GM19397 (cell line): ENCODE data around the gene CD79A.

Source experiments
- ATAC-seq: cut with Tn5 transposase; IDR thresholded peaks from one replicate; pipeline ENCODE4 v1.9.1; 2021; ENCODE audit warnings: mild to moderate bottlenecking, moderate library complexity; ENCODE audit not compliant: unreplicated experiment

CD79A gene

DNA sequence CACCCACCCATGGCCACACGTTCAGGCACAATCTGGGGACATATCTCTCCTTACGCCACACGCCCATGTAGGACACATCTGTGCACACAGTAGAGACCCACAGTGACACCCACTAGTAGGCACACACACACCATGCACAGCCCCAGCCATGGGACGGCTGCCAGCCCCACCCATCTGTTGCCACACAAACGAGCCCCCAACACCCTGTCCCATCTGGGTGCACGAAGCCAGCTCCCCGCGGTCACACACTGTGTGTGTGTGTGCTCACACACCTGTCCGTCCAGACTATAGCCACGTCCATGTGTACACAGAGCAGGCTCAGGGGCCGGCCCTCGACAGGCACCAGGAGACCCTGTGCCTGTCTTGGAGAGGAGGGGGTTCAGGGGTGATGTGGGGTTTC lies 40.6 kb downstream of the CD79A start:
- ATAC-seq: no peak

DNA sequence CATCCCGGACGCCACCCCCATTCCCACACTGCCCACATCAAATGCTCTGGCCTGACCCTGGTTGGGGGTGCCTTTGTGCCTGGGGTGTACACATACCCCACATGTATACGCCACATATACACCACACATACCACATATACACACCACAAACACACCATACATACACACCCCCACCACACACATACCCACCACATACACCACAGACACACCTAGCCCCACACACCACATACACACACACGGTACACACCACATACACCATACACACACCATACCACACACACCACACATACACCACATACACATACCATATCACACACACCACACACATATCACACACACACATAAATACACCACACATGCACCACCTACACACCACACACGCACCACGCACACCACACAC lies 41.0 kb downstream of the CD79A start:
- ATAC-seq: no peak

DNA sequence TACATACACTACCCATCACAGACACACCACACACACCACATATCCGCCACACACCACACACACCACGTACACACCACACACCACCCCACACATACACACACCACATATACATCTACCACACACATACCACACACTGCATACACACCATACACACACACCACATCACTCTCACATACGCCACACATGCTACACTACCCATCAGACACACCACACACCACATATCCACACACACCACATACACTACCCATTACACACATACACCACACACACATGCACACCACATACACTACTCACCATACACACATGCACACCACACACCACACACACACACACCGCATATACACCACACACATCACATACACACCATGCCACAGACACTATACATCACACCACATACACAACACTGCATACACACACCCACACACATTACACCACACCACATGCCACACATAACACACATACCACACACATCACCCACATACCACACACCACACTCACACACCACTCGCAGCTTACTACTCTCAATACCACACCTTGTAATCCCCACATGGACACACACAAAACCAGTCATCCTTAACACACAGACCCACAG lies 41.7 kb downstream of the CD79A start:
- no peak for ATAC-seq

DNA sequence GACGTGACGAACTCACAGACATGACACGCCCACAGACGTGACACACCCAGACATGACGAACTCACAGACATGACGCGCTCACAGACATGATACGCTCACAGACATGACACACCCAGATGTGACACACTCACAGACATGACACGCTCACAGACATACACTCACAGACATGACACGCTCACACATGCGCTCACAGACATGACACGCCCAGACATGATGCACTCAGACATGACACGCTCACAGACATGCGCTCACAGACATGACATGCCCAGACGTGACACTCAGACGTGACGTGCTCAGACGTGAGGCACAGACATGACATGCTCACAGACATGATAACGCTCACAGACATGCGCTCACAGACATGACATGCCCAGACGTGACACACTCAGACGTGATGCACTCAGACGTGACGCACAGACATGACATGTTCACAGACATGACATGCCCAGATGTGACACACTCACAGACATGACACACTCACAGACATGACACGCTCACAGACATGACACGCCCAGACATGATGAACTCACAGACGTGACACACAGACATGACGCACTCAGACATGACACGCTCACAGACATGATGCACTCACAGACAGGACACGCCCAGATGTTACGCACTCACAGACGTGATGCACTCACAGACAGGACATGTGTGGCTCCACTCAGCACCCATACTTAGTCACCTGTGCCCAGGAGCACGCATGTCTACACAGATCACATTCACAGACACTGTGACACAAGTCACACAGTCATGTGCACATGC lies 43.1 kb downstream of the CD79A start:
- no peak for ATAC-seq

DNA sequence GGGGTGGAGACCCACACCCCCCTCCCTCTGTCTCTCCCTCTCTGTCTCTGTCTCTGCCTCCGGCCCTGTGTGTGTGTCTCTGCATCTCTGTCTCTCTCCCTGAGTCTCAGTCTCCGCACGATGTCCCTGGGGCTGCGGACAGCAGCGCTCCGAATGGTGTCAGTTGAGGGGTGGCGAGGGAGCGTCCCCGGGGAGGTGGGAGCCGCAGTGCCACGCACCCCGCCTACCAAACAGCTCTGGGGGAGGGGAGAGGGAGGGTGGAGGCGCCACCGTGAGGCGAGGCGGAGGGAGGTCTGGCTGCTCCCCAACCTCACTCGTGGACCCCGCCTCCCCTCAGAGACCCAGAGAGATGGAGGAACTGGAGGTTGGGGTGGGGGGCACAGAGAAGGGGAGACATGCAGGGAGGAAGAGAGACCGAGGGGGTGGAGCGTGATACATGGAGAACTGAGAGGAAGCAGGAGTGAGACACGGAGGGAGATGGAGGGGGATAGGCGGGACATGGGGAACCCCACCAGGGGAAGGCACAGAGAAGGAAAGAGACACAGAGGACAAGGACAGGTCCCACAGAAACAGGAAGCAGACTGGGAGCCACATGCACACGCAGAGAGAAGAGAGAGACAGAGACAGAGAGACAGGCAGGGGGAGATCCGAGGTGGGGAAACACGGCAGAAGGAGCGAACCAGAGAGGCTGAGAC lies 44.0 kb downstream of the CD79A start:
- no peak for ATAC-seq

DNA sequence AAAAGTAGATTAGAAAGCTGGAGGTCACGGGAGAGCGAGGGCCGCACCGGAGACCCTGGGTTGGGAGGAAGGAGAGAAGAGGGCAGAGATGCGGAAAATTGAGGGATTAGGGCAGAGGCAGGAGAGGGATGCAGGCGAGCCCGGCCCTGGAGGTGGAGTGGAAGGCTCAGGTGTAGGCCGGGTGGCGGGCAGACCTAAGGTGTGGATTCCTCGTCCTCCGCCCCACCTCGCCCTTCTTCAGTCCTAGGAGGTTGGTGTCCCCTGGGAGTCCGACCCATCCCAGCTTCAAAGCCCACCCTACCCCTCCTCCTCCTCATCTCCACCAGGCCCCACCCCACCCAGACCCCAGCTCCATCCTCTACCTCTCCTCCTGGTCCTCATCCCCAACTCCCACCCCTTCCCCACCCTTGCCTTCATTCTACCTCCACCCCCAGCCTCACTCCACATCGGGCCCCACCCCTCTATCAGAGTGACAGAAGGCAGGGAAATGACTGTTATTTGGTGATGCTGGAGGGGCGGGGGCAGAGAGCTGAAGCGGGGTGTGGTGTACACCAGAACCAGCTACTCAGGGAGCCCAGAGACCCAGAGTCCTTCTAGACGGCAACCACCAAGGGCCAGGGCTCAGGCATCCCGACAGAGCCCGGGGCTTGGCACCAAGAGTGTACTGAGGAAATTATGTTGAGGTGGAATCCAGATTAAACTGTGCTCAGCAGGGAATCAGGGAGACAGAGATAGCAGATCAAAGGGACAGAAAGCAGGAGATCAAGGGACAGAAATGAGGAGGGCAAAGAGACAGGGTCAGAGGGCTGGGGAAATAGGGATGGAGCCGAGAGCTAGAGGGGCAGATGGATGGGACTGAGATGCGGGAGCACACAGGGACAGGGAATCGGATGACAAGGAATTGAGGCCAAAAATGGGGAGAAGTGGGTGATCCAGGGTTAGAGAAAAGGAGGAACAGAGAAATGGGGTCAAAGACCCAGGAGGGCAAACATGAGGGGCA lies 44.8 kb downstream of the CD79A start:
- ATAC-seq: no peak

DNA sequence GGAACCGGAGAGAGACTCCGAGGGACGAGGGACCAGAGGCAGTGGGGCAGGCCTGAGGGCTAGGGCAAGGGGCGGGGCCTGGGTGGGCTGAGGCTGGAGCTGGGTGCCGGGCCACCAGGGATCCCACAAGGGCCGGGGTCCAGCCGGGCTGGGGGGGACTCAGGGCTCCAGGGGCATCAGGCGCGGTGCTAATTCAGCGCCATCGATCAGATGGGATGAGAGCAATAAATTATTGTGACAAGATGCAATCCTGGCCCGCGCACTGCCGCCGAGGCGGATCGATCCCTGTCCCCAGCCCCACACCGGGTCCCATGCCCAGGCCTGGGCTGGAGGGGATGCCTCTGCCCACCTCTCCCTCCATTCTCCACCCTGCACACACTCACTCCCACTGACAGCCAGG lies 45.5 kb downstream of the CD79A start:
- no peak for ATAC-seq

DNA sequence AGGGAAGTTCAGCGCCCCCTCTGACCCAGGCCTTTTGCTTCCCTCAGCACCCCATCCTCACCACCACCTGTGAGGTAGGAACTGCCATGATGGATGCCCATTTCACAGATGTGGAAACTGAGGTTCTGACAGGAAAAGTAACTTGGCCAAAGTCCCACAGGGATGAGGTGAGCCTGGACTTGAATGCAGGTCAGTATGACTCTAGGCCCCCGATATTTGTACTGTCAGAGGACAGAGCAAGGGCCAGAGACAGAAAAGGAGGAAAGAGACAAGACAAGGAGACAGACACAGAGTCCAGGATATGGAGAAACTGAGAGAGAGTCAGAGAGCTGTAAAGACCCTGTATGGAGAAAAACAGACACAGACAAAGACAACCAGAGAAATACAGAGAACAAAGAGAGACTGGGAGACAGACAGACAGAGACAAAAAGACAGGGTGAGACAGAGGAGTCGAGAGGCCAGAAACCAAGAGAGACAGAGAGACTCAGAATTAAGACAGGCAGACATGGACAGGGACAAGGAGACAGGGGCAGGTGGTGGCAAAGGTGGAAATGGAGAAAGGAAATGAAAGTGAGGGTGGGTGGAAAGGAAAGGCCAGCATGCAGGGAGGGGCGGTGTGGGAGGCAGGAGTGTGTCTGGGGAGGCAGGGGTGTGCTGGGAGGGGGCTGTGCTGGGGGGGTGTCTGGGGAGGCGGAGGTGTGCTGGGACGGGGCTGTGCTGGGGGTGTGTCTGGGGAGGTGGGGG lies 46.1 kb downstream of the CD79A start:
- no peak for ATAC-seq

DNA sequence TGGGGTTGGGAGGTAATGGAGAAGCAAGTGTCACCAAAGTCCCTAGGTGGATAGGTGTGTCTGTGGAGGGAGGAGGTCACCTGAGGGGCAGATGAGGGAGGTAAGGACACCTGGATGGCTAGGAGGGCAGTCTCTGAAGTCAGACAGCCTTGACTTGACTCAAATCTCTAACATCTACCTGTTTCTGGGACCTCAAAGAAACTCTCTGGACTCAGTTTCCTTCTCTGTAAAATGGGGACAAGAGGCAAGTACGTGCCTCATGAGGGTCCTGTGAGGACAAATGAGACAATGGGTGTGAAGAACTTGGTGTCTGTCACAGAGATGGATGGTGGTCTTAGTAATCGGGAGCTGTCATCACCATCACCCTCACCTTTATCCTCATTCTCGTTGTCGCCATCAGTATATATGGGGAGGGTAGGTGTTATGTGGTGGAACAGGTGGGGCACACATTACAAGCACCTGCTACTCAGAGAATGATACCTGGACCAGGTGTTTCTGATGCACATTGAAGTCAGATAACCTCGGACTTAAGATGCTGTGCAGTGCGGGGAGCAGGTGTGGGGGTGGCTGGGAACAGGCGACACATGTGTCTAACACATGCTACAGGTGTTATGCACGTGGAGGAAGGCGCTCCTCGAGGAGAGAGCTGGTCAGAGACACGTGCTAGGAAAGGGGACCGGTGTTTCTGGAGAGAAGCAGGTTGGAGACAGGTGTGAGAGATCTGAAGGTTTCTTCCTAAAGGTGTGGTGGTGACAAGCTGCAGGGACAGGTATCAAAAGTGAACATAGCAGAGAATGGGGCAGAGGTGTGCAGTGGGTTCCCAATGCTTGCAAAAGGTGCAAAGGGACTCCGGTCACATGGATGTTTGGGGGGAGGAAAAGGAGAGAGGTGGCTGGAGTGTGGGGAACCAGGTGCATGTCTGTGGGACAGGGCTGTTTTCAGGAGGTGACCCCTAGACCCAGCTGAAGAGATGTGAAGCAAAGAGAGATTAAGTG lies 47.4 kb downstream of the CD79A start:
- ATAC-seq: no peak

DNA sequence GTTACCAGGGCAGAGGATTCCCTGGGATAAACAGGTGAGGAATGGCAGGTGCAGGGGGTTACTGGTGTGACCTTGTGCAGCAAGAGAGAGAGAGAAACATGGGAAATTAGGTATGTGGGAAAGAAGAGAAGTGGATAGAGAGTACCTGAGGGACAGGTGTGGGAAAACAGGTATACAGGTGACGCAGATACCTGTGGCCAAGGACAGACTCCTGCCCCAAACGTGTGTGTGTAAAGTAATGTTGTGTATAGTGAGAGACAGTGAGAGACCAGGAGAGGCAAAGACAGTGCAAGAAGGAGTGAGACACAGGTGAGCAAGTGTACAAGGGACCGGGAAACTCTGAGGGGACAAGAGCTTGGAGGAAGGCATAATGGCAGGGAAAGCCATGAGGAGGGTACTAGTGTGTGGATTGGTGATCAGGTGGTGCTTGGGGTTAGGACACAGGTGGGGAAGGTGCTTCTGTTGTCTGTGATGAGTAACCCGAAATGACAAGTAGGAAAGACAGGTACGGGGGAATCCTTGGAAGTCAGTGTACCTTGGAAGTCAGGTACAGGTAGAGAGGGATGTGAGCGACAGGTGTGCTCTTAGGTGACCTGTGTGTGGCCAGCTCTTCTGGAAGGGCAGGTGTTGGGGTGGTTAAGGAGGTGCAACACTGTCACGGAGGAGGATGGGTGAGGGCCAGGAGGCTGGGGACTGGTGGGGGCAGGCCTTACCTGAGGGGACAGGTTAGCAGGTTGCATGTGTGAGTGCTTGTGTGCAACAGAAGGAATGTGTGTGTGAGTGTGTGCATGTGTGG lies 48.3 kb downstream of the CD79A start:
- no peak for ATAC-seq

DNA sequence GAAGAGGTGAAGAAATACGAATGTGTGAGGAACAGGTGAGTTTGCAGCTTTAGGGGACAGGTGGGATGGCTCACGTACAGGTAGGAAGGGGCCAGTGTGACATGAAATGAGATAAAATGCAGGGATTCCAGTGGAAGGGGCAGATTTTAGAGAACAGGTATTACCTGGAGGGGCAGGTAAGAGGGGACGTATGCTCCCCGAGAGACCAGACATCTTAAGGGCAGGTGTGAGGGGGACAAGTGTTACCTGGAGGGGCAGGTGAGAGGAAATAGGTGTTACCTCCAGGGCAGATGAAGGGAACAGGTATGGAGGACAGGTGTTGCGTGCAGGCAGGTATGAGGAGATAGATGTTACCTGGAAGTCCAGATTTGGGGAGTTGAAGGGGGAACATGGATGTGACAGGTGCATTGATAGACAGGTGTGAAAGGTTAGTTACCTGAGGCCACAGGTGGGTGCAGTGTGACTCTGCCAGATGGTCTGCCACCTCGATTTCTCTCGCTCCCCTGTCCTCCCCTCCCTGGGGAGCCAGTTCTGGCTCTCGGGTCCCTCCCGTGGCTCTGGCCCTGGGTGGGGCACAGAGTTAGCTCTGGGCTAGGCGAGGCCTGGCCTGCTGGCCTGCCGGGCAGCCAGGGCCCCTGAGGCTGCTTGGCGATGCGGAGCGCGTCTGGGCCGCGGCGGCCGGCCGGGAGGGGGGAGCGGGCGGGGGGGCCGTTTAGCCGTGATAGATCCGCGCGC lies 49.1 kb downstream of the CD79A start:
- ATAC-seq: no peak

DNA sequence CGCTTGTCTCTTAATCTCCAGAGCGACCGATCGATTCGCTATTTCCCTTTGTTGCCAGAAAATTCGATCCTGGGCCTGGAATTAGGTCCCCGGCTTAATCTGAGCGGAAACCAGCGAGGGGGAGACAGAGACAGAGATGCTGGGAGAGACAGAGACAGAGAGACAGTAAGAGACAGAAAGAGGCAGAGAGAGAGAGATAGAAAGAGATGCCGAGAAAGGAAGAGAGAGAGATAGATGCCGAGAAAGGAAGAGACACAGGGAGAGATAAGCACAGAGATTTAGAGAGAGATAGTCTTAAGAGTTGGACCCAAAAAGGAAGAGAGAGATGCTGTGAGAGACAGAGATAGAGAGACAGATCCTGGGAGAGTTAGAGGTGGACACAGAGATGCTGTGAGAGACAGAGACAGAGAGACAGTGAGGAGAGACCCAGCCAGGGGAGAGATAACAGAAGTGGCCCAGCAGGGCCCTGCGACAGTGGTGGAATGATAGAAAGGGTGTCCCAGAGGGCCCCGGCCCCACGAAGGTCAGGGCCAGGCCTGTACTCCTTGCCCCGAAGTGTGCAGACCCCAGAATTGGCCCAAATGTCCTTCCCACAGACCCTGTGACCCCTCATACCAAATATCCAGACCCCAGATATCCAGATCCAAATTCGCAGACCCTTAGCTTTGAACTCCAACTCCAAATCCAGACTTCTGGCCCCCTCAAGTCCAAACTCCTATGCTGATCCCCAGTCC lies 49.9 kb downstream of the CD79A start:
- no peak for ATAC-seq

DNA sequence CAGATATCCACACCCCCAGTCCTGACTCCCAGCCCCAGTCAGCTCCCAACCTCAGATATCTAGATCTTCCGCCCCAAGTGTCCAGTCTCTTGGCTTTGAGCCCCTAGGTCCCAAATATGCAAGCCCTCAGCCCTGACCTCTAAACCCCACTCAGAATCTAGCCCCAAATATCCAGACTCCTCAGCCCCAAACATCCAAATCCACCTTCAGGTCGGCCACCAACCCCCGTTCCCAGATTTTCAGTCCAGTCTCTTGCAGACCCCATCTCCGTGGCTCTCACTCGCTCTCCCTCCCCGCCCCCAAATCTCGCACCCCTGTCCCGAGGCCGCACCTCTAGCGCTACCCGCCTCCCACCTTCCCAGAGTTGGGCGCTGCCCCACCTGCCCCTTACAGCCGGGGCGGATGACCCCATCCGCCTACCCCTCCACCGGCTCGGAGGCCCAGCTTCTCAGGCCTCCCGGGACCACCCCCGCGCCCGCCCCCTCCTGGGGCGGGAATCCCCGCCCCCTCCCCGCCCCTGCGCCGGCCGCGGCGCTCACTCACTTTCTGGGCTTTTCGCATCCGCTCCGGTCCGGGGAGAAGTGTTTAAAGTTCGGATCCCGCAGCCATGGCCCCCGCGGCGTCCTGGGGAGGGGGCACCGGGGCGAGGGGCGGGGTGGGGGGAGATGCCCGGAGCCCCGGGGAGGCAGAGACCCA lies 50.6 kb downstream of the CD79A start:
- ATAC-seq: no peak

DNA sequence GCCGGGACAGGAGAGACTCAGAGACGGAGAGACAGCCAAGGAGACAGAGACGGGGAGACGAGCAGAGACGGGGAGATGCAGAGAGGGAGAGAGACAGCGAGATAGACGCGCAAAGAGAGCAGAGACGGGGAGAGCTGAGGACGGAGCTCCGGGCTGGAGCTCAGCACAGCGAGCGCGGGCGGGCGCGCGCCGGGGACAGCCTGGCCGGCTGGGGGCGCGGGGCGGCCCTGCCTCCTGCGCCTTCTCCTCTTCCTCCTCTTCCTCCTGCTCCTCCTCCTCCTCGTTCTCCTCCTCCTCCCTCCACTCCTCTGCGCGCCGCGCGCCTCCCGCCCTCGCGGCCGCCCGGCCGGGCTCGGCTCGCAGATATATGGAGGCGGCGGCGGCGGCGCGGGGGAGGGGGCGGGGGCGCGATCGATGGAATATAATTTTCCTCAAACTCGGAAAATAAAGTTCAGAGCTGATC lies 51.2 kb downstream of the CD79A start, which contains the start of gene ERFL:
Gene ERFL (minus strand): TSS at position 229 of the 463 bp plus-strand sequence. CDS start 15,530 bp downstream, outside the sequence.
- no peak for ATAC-seq

DNA sequence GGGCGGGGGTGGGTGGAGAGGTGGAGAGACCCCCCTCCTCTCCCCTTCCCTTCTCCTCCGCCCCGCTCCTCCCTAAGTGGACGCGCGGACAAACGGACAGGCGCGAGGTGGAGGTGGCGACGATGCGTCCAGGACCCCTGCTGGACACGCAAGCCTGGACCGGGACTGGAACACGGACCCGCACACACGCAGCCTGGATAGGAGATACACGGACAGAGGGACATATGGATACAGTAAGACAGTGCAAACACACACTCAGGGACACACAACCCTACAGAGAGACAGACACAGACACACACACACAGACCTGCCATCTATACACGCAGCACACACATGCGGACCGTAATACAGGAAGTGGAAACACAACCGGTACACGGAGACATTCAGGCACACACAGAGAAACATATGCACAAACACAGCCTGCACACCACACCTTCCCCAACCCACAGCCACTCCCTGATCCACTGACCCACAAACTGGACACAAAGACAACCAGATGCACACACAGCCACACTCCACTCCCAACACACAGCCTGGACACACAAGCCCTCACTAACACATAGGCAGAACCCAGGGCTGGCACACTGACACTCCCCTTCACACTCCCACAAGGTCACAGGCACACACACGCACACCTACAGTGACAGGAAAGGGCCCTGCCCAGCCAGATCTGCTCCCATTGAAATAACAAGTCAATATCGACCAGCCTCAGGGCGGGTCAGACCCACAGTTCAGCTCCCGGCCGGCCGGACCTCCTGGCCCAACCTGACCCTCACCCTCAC lies 51.9 kb downstream of the CD79A start:
- no peak for ATAC-seq
